ENCODE measurements around the gene EYS. TPM values are rescaled to one million over a fixed set of nuclear protein-coding genes. Genes with fewer than 3 reads are reported as not detected.

Gene EYS
- total RNA-seq (under 1 TPM; 0.24 to 0.50 TPM), polyA plus RNA-seq (ENCODE audit: insufficient read length in 6 of 6) (under 1 TPM; 0.37 to 0.85 (median 0.63) TPM)
- long read RNA-seq, donor 1, result 0 reads
- long read RNA-seq, donor 2, result 0 reads
- long read RNA-seq, donor 3, result 0 reads
- long read RNA-seq, donor 4, partial matches to known transcripts, result 0 of 2 reads
- long read RNA-seq, donor 4, other reads (novel, unspliced or antisense), result 2 of 2 reads
- long read RNA-seq, donor 5, result 0 reads
- long read RNA-seq, donor 6, result 0 reads
- long read RNA-seq, donor 7, result 0 reads
- long read RNA-seq, donor 8, result 0 reads
- long read RNA-seq, donor 9, result 0 reads
- long read RNA-seq, donor 10, partial matches to known transcripts, result 0 of 1 reads
- long read RNA-seq, donor 10, other reads (novel, unspliced or antisense), result 1 of 1 reads
- long read RNA-seq, donor 11, partial matches to known transcripts, result 5 of 5 reads
- long read RNA-seq, donor 11, other reads (novel, unspliced or antisense), result 0 of 5 reads
- long read RNA-seq, donor 12, result 0 reads

DNA sequence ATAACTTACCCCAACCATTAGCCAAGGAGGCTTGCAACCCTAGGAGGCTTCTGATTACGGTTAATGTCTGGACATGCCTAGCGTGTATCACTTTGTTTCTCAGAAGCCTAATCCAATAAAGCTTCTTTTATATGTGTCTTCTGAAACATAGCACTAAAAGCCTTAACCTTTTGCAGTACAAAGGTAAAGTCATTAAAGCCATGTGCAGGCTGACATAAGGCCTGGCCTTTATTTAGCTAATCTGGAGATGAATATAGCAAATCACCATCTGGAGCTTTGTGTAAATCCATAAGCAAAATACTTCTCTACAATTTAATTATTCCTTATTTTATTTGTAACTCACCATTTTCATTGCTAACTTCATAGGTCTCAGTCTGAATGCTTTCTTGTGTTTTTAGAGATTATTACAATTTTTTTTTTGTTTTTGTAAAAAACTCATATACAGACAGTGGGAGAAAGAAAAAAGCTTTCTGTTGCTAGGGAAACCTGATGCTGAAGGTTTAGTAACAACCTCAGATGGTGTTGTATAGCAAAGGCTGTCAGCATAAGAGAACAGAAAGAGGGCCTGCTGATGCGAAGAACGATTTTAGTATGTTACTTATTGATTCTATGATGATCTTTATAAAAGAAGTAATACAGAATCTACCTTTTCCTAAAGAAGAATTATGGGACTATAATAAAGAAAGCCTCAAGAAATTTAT lies at the start of gene EYS:
Gene EYS, minus strand, starts transcription at position 101 of the 701 bp plus-strand sequence. CDS start 211,816 bp downstream, outside the sequence.
- Histone ChIP-seq H3K27ac (no peak within 1 kb of the TSS), H3K4me1 (no peaks in the 10 kb centered on the region), H3K36me3 (no peaks in the 10 kb centered on the region), H3K27me3 (no peaks in the 10 kb centered on the region), H3K4me3 (no peak within 1 kb of the TSS), H3K9me3 (no peaks in the 10 kb centered on the region)
- TF ChIP-seq, protein P1, sequence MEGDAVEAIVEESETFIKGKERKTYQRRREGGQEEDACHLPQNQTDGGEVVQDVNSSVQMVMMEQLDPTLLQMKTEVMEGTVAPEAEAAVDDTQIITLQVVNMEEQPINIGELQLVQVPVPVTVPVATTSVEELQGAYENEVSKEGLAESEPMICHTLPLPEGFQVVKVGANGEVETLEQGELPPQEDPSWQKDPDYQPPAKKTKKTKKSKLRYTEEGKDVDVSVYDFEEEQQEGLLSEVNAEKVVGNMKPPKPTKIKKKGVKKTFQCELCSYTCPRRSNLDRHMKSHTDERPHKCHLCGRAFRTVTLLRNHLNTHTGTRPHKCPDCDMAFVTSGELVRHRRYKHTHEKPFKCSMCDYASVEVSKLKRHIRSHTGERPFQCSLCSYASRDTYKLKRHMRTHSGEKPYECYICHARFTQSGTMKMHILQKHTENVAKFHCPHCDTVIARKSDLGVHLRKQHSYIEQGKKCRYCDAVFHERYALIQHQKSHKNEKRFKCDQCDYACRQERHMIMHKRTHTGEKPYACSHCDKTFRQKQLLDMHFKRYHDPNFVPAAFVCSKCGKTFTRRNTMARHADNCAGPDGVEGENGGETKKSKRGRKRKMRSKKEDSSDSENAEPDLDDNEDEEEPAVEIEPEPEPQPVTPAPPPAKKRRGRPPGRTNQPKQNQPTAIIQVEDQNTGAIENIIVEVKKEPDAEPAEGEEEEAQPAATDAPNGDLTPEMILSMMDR (IDR thresholded peaks at IDR 0.05), result no peak
- DNase-seq, result no peak
- no peak for ATAC-seq
- intact Hi-C loops (cut with DNase I), result no loop called here

DNA sequence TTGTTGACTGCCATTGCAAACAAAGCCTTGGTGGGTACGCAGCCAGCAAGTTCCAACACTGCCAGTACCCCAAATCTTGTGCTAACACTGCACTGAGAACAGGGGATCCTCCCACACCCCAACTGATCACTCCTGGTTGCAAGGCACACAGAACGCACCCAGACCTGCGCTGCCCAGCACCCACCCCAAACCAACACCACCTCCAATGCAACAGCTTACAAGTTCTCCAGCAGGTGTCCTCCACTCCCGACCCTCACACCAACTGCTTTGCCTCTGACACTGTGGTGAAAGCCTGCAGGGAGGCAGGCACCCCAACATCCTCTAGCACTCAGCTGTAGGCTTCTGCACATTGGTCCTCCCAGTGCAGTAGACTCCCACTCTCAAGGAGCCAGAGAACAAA lies 39.3 kb upstream of the EYS start:
- Histone ChIP-seq H3K27ac (no peak overlapping the region), H3K36me3 (no peaks in the 10 kb centered on the region), H3K4me1 (no peaks in the 10 kb centered on the region), H3K27me3 (no peaks in the 10 kb centered on the region), H3K4me3 (no peak overlapping the region), H3K9me3 (peaks cover 0 to 22% of the 10 kb centered on the region in 2 donors)
- ATAC-seq (no peak), DNase-seq (no peak)
- TF ChIP-seq, protein P1 (IDR thresholded peaks at IDR 0.05), result no peak
- intact Hi-C loops (cut with DNase I), result no loop called here

DNA sequence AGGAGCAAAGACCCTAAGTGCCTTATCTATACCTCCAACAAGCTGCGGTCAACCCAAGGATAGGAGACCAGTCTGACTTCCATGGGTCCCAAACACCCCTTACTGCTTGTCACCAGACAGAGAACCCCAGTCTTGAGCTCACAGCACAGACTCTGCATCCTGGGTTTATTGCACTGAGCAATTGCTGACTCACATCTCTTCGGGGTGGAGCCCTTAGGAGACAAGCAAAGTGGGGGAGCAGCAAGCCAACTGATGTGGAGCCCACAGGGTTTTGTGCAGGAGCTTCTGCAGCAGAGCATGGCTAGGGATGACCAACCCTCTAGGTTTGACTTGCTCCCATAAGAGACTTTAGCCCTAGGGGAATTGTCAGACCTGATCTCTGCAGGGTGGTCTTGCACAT lies 38.6 kb upstream of the EYS start:
- no peak for ATAC-seq
- intact Hi-C loops (cut with DNase I), result no loop called here

DNA sequence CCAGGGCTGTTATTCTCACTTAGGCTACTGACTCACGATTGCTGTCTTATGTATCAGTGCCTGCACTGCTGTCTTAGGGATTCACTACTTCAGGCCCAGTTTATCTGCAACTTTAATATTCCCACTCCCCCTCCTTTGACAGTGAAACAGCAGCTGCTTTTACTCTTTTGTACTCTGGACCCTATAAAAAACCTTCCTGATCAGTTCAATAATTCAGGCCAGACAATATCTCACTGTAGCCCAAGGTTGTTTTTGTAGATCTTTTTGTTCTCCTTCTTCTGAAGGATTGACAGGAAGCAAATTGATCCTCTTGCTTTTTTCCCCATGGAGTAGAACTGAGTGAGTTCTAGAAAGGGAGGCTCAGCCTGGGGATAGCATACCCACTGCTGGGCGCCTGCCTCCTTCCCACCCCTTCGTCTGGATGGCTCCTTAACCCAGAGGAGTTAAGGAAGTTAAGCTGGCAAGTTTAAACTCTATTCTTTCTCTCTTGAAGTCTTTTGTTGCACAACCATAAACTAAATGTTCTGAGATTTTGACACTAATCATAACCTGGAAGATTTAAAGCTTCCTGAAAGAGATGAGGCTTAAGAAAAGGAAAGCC lies 22.0 kb upstream of the EYS start:
- TF ChIP-seq, protein P1 (IDR thresholded peaks at IDR 0.05), result no peak
- intact Hi-C loops (cut with DNase I), result no loop called here
- Histone ChIP-seq H3K27me3 (no peaks in the 10 kb centered on the region), H3K27ac (no peak overlapping the region), H3K4me3 (no peak overlapping the region), H3K4me1 (no peaks in the 10 kb centered on the region), H3K36me3 (no peaks in the 10 kb centered on the region), H3K9me3 (peaks cover 0 to 1% of the 10 kb centered on the region in 2 donors)
- ATAC-seq, result no peak
- no peak for DNase-seq

More for the DNA sequence above, 38.6 kb upstream of the EYS start:
- Histone ChIP-seq H3K4me1 (no peaks in the 10 kb centered on the region), H3K9me3 (peaks cover 0 to 22% of the 10 kb centered on the region in 2 donors), H3K27ac (no peak overlapping the region), H3K27me3 (no peaks in the 10 kb centered on the region), H3K4me3 (no peak overlapping the region), H3K36me3 (no peaks in the 10 kb centered on the region)
- TF ChIP-seq, protein P1 (IDR thresholded peaks at IDR 0.05), result no peak
- DNase-seq, result no peak

DNA sequence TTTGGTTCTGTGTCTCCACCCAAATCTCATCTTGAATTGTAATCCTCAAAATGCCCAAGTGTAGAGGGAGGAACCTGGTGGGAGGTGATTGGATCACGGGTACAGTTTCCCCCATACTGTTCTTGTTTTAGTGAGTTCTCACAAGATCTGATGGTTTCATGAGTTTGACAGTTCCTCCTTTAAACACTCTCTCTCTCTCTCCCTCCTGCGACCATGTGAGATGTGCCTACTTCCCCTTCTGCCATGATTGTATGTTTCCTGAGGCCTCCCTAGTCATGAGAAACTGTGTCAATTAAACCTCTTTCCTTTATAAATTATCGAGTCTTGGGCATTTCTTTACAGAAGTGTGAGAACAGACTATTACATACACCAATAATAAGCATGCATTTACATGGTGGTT lies 12.1 kb upstream of the EYS start:
- Histone ChIP-seq H3K27me3 (no peaks in the 10 kb centered on the region), H3K4me3 (no peak overlapping the region), H3K36me3 (no peaks in the 10 kb centered on the region), H3K27ac (no peak overlapping the region), H3K9me3 (no peaks in the 10 kb centered on the region), H3K4me1 (no peaks in the 10 kb centered on the region)
- intact Hi-C loops (cut with DNase I), result no loop called here
- no peak for DNase-seq
- TF ChIP-seq, protein P1 (IDR thresholded peaks at IDR 0.05), result no peak
- ATAC-seq, result no peak

All from left lung (tissue), 14 donors.